SKM-1 treated with dmso at 0.1 percent for 144 hours (cell line): ENCODE results near the gene TTC27.
A peak's percentile ranks its signal among the peaks of the same experiment; 100 is the strongest.
"Not testable (repeated sequence)": the region's sequence is repeated elsewhere in the genome, so short reads cannot be mapped to it uniquely, and the experiment has no call there.

Experiments used
- DNase-seq: peaks from one replicate; lab custom pipeline; 2025; ENCODE audit not compliant: unreplicated experiment; lab: John Stamatoyannopoulos, UW

The TTC27 gene

DNA sequence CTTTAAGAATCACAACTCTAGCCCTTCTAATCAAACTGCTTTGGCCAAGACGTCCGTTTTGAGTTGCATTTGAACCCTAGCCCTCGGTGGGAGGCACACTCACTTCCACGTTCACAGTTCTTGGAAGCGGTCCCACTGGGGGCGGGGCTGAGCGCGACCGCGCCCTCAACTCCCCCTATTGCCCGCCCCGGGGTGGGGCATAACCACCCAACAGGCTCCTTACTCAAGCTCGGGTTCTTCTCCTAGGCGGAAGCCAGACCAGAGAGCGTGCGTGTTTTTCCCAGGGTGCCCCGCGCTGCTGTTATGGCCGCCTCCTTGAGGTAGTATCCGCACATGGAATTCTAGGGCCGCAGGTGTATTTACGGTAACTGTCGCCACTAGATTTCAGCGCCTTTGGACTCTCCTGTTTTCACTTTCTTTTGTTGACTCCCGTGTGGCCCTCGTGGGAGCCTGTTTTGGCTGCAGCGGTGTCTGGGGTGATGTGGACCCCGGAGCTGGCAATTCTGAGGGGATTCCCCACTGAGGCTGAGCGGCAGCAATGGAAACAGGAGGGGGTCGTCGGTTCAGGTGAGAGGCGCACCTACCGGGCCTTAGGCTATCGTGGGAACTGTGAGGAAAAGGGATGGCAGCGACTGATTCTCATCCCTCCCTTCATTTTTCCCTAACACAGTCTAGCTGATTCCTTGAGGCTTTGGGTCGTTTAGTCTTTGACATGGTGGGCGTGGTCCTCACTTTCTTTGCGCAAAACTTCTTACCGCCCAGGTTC, at the start of gene TTC27:
TTC27 (plus strand) TSS at position 237 of the 766 bp plus-strand sequence; CDS start at position 480, 243 bp downstream.
- peak; percentile 95 for DNase-seq

DNA sequence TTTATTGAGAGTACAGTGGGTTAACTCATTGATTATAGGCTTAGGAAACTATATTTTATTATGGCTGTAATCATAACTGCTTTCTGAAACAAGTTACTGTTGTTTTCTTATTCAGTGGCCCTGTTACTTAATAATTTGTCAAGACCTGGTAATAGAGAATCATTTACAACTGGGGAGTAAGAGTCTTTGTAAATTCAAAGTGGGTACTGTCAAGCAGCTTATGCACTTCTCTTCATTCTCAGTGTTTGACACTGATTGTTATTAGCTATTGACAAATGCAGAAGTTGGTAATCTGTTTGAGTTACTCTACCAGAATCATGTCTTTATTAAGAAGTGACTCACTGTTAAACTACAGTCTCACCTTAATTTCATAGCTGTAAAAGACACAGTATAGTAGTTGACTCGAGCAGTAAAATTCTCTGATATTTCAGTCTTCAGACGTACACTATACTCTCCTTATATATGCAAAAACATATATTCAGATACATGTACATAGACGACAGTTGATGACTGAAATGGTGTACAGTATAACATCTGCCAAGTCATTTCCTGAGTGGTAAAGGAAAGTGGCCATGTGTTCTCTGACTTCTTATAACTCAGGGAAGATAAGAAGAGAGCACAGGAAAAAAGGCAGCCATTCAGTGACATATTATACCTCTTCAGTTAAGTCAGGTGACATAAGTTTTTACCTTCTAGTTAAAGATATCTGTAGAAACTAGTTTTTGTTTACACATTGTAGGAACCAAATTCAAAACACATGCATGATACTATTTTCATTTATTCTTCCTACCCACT, 36.0 kb upstream of the TTC27 start:
- DNase-seq, result no peak

DNA sequence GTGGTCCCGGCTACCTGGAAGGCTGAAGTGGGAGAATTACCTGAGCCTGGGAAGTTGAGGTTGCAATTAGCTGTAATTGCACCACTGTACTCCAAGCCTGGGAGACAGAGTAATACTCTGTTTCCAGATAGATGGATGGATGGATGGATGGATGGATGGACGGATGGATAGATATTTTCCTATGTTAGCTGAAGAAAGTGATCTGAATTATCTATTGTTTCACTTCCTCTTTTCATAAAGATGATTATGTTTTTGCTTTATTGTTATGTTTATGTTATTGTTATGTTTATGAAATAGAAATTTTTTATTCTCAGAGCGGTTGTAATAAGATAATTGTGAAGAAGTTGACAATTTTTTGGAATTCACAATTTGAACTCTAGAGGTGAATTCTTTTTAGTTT, 33.3 kb upstream of the TTC27 start:
- DNase-seq, result no peak

- DNase-seq, result no peak
These were observed 16.5 kb upstream of the TTC27 start for GRCh38 chr2:32611366-32611765.

DNA sequence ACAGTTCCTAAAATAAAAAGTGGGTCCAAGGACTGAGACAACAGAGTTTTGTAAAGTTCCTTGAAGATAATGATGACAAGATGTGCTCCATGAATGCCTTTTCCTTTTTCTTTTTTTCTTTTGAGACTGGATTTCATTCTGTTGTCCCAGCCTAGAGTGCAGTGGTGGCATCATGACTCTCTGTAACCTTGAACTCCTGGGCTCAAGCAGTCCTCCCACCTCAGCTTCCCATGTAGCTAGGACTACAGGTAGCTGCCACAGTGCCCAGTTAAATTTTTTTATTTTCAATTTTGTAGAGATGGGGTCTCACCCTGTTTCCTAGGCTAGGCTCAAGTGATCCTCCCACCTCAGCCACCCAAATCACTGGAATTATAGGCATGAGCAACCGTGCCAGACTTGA, 16.1 kb upstream of the TTC27 start:
- no peak for DNase-seq

GRCh38 chr2:32614084-32614483, 13.8 kb upstream of the TTC27 start:
- DNase-seq, result no peak

DNA sequence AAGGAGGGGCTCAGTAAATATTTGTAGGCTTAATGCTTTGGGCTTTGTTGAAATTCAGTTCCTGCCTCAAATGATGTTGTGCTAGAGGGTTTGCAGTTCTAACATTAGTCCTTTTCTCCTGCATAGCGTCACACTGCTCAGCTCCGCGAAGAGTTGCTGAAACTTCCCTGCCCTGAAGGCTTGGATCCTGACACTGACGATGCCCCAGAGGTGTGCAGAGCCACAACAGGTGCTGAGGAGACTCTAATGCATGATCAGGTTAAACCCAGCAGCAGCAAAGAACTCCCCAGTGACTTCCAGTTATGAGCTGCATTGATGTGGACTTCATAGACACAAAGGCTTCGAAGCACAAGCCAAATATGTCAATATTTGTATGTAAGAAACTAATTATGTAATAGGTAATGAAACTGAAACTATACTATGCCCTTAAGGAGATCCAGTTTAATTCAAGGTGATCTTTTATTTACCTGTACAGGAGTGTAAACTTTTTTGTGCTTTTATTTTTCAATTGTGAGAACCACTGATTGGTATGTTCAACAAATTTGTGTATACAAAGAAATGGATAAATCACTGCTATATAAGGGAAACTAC, 10.2 kb upstream of the TTC27 start:
- no peak for DNase-seq

- no peak for DNase-seq
These were observed 5.1 kb upstream of the TTC27 start for GRCh38 chr2:32622570-32623310.

DNA sequence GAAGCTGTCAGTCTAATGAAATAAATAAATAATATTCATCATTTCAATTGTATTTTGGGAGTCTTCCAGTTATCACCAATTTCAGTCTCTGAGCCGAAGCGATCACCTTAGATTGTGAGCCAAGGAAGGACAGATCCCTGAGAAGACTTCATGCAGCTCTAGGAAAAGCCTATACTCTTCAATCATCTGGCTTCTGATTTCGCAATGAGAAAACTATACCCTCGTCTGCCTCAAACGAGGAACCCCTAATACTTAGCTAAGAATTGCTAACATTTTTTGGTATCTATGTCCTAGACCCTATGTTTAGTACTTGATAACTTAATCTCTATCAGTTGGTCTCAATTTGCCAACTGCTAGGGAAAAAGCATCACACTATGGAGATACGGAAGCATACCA, 4.5 kb upstream of the TTC27 start:
- no peak for DNase-seq

DNA sequence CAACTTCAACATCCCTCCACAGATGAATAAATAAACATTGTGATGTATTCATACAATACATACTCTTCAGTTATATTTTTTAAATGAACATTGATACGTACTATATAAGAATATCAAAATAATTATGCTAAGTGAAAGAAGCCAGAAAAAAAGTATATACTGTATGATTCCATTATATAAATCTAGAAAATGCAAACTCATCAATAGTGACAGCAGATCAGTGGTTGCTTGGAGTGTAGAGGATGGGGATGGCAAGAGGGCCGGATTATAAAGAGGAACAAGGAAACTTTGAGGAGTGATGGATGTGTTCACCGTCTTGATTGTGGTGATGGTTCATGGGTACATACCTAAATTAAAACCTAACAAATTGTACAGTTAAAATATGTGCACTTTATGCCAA, 3.0 kb upstream of the TTC27 start:
- no peak for DNase-seq

- DNase-seq, result no peak
These were observed 1.1 kb upstream of the TTC27 start for GRCh38 chr2:32626639-32627221.

GRCh38 chr2:32627441-32627813, 423 bp upstream of the TTC27 start:
- DNase-seq, result no peak

- no peak for DNase-seq
These were observed 4.2 kb downstream of the TTC27 start for GRCh38 chr2:32632089-32632488.

GRCh38 chr2:32633040-32633439, 5.2 kb downstream of the TTC27 start:
- no peak for DNase-seq

DNA sequence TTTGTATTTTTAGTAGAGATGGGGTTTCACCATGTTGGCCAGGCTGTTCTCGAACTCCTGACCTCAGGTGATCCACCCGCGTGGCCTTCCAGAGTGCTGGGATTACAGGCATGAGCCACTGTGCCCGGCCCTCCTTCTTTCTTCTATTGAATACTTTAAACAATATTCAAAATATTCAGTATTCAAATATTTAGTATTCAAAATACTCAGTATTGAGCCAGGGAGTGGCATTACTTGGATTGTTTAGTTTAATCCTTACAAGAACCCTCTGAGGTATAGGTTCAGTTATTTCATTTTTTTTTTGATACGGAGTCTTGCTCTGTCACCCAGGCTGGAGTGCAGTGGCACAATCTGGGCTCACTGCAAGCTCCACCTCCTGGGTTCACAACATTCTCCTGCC, 10.7 kb downstream of the TTC27 start:
- DNase-seq, result not testable (repeated sequence)

DNA sequence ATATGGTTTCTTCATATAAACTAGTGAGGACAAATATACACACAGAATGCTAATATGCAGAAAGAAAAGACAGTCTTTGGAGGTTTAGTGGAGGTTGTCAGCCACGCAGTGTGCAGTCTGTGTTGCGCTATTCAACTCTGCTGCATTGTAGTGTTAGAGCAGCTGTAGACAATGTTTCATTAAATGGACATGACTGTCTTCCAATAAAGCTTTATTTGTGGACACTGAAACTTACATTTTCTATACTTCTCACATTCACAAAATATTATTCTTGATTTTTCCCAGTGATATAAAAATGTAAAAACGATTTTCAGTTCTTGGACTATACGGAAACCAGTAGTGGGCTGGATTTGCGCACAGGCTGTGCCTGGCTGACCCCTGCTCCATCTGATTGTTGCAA, 13.3 kb downstream of the TTC27 start:
- DNase-seq, result no peak

DNA sequence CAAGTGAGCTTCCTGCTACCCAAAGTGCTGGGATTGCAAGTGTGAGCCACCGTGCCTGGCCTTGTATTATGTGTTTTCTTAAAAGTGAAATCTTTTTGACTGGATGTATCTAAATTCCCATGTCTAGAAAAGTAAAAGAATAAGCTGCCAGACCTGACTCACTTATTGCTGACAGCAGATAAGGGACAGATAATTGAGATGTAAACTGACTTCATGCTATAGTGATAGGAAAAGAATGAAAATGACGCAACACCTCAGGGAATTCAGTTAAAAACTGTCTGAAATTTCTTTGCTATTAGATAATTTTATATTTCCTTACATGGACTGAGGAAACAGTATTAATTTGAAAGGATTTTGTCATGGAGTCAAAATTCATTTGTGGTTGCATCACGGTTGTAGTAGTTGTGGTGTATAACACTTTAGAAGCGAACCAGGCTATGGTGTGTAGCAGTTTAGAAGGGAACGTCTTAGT, 19.4 kb downstream of the TTC27 start:
- no peak for DNase-seq

DNA sequence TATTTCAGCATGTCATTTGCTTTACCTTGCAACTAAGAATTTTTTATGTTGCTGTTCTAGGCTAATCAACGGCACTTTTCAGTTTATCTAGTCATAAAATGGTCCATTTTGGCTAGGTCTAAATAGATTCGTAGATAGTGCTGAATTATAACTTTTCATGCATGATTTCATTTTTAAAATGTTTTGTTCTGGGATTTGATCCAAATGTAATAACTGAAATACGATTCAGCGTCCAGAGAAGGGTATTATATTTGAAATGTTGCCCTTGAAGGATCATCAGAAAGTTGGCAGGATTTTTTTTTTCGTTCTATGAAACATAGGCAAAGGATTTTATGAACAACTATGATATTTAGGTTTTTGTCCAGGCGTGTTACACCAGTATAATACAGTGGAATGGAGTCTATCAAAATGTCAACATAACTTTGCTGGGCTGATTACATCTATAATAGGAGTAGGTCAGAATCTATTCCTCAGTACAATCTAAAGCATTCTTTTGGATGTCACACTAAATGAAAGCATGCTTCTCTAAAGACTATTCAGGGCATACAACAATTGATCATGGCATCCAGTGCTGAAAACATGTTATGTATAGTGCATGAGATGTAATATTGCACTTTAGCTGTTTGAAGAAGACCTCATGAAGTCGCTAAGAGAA, 24.8 kb downstream of the TTC27 start:
- DNase-seq, result no peak

DNA sequence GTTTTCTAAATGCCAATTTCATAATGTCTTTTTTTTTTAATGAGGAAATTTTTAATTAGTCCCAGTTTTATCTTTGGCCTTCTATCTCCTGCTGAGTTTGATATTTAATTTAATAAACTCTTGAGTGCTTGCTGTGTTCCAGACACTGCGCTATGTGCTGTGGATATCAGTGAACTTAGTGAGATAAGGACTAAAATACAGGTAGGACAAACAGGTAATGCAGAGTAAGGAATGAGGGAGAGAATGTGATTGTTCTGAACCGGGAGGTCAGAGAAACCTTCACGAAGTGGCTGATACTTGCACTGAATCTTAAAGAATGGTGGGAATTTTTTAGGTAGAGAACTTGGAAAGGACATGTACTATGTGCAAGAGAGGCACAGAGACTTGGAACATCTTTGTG, 28.2 kb downstream of the TTC27 start:
- no peak for DNase-seq

- no peak for DNase-seq
These were observed 36.0 kb downstream of the TTC27 start for GRCh38 chr2:32663864-32664263.
